ENCODE measurements around the gene PDE4D.
"Not testable (repeated sequence)": the region's sequence is repeated elsewhere in the genome, so short reads cannot be mapped to it uniquely, and the experiment has no call there.

PDE4D gene

GRCh38 chr5:59092758-59093157, 800.8 kb downstream of the PDE4D start:
- no peak for DNase-seq

GRCh38 chr5:59091965-59092364, 801.6 kb downstream of the PDE4D start:
- no peak for DNase-seq

DNA sequence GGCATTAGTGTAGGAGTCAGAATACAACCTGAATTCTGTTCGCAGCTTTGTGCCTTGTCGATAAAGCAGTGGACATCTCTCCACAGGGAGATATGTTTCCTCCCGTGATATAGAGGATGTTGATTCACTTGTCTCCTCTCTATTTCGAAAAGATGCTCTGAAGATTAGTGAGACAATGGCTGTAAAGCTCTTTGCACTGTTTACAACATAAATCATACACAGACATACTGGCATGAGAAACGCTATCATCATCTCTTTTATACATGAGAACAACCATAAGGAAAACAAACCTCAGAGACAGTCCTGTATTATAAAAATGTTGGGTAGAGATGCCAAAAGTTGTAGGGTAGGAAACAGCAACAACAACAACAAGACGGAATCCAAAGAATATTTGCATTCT, 803.2 kb downstream of the PDE4D start:
- DNase-seq, result no peak

GRCh38 chr5:59089767-59090166, 803.8 kb downstream of the PDE4D start:
- DNase-seq, result no peak

DNA sequence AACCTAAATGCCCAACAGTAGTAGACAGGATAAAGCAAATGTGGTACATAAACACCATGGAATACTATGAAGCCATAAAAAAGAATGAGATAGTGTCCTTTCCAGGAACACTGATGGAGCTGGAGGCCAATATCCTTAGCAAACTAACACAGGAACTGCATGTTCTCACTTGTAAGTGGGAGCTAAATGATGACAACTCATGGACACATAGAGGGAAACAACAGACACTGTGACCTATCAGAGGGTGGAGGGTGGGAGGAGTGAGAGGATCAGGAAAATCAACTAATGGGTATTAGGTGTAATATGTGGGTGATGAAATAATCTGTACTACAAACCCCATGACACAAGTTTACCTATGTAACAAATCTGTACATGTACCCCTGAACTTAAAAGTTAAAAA, 805.0 kb downstream of the PDE4D start:
- DNase-seq, result no peak

DNA sequence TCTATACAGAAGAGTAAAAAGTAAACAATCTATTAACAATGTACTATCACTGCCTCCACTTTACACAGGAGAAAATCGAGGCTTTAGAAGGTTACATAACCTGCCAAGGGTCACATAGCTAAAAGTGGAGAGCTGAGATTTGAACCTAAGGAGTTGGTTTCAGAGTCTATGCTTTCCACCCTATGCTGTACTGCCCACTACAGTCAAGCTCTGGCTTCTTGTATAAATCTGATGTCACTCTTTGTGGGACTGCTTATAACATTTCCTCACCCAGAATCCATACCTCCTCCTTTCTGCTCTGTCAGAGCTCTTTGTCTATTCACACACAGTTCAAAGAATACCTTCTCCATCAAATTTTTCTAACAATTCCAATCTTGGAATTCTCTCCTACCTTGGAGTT, 807.5 kb downstream of the PDE4D start:
- no peak for DNase-seq

- no peak for DNase-seq
Measured at GRCh38 chr5:59081693-59082092, 811.8 kb downstream of the PDE4D start.

- no peak for DNase-seq
Measured at GRCh38 chr5:59079622-59080620, 813.6 kb downstream of the PDE4D start.

DNA sequence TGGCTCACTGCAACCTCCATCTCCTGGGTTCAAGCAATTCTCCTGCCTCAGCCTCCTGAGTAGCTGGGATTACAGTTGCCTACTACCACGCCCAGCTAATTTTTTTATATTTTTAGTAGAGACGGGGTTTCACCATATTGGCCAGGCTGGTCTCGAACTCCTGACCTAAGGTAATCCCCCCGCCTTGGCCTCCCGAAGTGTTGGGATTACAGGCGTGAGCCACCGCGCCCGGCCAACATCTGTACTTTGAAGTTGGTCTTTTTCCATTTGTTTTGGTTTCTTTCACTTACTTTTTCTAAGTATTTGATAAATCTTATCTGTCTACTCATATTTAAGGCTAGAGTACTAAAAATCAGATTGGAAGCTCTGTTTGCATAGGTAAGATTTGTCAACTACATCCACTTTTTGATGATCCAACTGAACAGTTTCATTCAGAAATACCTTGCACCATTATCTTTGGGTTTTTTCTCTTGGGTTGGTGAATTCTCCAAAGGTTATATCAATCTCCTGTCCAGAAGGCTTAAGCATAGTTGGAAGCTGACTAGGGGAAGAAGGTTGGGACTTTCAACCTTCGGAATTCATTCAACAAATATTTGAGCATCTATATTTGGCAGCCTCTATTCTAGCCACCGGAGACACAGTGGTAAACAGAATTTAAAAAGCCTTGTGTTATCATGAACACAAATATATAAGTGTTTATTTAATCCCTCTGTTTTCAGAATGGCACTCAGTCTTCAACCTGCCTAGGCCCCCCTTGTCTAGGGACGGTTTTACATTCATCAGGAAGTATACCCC, 821.6 kb downstream of the PDE4D start:
- DNase-seq, result no peak

DNA sequence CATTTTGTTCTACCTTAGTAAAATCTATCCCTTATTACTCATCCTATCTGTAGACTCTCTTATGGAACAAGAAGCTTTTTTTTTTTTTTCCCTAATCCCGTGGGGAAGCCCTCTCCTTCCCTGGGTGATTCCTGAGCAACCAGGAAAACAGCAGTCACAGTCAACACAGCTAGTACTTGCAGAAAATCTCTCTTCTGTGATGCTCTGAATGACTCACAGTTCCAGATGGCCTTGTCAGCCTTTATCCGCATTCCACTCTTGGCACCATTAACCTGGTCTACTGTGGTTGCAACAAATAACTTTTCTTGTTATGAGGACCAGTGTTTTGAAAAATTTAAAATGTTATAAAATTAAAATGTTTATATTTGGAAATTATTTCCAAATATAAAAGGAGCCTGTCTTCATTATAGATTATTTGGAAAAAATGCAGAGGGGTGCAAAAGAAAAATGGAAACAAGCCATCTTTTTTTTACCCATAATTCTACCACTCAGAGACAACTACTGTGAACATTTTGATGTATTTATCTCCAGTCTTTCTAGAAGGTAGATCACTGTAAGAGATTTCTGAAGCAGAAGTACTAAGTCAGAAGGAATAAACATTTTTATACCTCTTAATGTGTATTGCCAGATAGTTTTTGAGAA, 824.0 kb downstream of the PDE4D start:
- no peak for DNase-seq

GRCh38 chr5:59067956-59068656, 825.4 kb downstream of the PDE4D start:
- no peak for DNase-seq

- DNase-seq, result no peak
Measured at GRCh38 chr5:59066367-59067163, 827.0 kb downstream of the PDE4D start.

DNA sequence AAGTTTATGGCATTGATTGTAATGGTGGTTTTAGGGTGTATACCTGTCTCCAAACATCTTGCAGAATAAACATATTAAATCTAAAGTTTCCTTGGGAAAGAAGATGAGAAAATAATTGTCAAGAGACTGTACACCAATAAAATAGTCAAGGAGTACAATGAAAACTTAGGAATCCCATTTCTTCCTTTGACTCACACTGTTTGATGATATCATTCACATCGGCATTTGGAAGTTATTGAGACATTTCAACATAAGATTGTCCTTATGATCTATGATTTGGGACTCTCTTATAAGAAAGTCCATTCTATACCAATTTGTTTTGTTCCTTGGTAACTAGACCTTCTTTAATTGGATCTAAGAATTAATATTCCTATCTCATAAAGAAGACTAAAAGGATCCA, 828.0 kb downstream of the PDE4D start:
- DNase-seq, result no peak

GRCh38 chr5:59064293-59064692, 829.2 kb downstream of the PDE4D start:
- DNase-seq, result no peak

DNA sequence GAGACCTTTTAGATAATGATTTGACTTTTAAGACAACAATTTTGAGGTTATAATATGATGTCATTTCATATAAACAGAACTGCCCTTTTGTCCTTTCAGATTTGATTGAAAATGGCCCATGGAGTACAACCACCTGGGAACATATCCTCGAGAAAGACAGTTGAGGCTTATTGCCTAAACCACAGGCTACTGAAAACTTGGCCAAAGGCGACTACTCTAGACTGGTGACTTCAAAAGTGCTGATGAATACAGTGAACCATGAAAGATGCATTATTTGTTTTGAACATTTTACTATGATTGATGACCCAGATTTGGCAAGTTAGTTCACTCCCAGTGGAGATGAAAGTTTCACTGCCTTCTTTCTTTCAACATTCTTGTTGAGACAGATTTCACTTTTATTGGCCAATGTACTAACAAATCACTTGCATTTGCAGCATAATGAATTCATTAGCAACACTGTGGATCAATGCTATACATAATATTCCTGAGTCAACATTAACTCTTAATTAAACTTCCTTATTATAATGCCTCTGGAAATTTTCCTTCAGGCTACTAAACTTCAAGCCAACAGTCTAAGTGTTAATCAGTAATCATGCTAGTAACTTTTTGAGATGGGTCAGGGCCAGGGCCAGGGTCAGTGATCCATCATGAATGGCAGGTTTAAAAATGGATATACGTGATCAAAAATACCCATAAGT, 830.4 kb downstream of the PDE4D start:
- no peak for DNase-seq

- DNase-seq, result no peak
Measured at GRCh38 chr5:59061377-59061776, 832.1 kb downstream of the PDE4D start.

GRCh38 chr5:59058969-59059687, 834.4 kb downstream of the PDE4D start:
- DNase-seq, result no peak

GRCh38 chr5:59058237-59058636, 835.3 kb downstream of the PDE4D start:
- no peak for DNase-seq

- not testable (repeated sequence) for DNase-seq
Measured at GRCh38 chr5:59056599-59056998, 836.9 kb downstream of the PDE4D start.

DNA sequence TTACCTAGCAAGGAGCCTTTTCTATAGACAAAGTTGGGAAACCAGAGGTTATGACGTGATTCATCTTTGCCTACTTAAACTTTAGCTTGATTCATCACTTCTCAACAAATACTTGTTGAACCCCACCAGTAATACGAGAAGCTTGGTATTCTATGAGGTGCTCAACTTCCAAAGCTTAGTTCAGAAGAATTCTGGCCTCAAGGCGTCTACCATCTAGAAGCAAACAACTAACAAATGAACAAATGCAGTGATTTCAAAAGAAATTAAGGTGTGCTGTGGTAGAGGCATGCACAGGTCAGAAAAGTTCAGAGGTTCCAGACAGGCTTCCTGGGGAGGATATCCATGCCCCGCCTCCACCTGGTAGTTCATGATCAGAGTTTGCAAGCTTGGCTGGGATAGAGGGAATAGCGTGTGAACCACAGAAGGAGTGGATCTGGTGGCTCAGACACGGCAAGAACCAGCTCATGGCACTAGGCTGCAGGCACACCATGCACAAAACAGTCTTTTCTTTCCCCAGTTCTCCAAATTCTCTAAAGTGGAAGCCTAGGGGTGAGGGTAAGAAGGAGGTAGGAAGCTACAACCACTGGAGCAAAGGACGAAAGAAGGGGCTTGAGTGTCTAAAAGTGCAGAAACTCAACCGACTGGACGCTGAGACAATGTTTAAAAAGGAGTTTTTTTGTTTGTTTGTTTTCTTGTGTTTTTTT, 837.6 kb downstream of the PDE4D start:
- DNase-seq, result no peak
